Measurements from ENCODE around the gene NET1.

Gene NET1

GRCh38 chr10:5453749-5454489 is 41.6 kb downstream of the NET1 start:
- H3K4me3 ChIP-seq (IDR thresholded peaks at IDR 0.05; ENCODE audit: insufficient read depth, low read depth, low read length), result no peak overlapping the region
- no peak overlapping the region for H3K27ac ChIP-seq
- H3K79me2 ChIP-seq (ENCODE audit: insufficient read depth, low read depth), result peaks cover 16% of the 10 kb centered on the region; the same call in 1 of the 2 replicates
- H3K9ac ChIP-seq, result no peak overlapping the region
- no peaks in the 10 kb centered on the region for H4K20me1 ChIP-seq (ENCODE audit: insufficient read depth)
- no peak for TF ChIP-seq CTCF (conservative IDR thresholded peaks at IDR 0.05; ENCODE audit: low read depth, low read length)
- H3K4me2 ChIP-seq, result no peak overlapping the region
- H3K4me1 ChIP-seq (ENCODE audit: low read depth, poor library complexity, severe bottlenecking), result peaks cover under 1% of the 10 kb centered on the region
- H3K27me3 ChIP-seq (ENCODE audit: insufficient read depth, low read depth), result no peaks in the 10 kb centered on the region
- H3K36me3 ChIP-seq (ENCODE audit: insufficient read depth), result peaks cover 26% of the 10 kb centered on the region; the same call in 1 of the 2 replicates
- no peak overlapping the region for H2AFZ ChIP-seq (ENCODE audit: low read depth)

- Histone ChIP-seq H3K27me3 (ENCODE audit: insufficient read depth, low read depth) (no peaks in the 10 kb centered on the region), H3K4me1 (ENCODE audit: low read depth, poor library complexity, severe bottlenecking) (no peaks in the 10 kb centered on the region), H3K79me2 (ENCODE audit: insufficient read depth, low read depth) (no peaks in the 10 kb centered on the region), H3K4me3 (IDR thresholded peaks at IDR 0.05; ENCODE audit: insufficient read depth, low read depth, low read length) (no peak overlapping the region), H3K36me3 (ENCODE audit: insufficient read depth) (peaks cover 26% of the 10 kb centered on the region; the same call in 1 of the 2 replicates), H3K9ac (no peak overlapping the region), H3K27ac (no peak overlapping the region), H4K20me1 (ENCODE audit: insufficient read depth) (no peaks in the 10 kb centered on the region), H3K4me2 (no peak overlapping the region), H2AFZ (ENCODE audit: low read depth) (no peak overlapping the region)
- TF ChIP-seq CTCF (conservative IDR thresholded peaks at IDR 0.05; ENCODE audit: low read depth, low read length), result no peak
Observed at GRCh38 chr10:5456563-5456962, 44.2 kb downstream of the NET1 start.

- no peaks in the 10 kb centered on the region for H3K79me2 ChIP-seq (ENCODE audit: insufficient read depth, low read depth)
- H3K4me1 ChIP-seq (ENCODE audit: low read depth, poor library complexity, severe bottlenecking), result no peaks in the 10 kb centered on the region
- no peaks in the 10 kb centered on the region for H3K27me3 ChIP-seq (ENCODE audit: insufficient read depth, low read depth)
- no peak overlapping the region for H3K27ac ChIP-seq
- no peak for TF ChIP-seq CTCF (conservative IDR thresholded peaks at IDR 0.05; ENCODE audit: low read depth, low read length)
- no peak overlapping the region for H2AFZ ChIP-seq (ENCODE audit: low read depth)
- no peak overlapping the region for H3K4me2 ChIP-seq
- peaks cover 22% of the 10 kb centered on the region; the same call in 1 of the 2 replicates for H3K36me3 ChIP-seq (ENCODE audit: insufficient read depth)
- H3K9ac ChIP-seq, result no peak overlapping the region
- no peaks in the 10 kb centered on the region for H4K20me1 ChIP-seq (ENCODE audit: insufficient read depth)
- no peak overlapping the region for H3K4me3 ChIP-seq (IDR thresholded peaks at IDR 0.05; ENCODE audit: insufficient read depth, low read depth, low read length)
Observed at GRCh38 chr10:5457741-5458140, 45.4 kb downstream of the NET1 start.

GRCh38 chr10:5458425-5458824 is 46.1 kb downstream of the NET1 start:
- no peaks in the 10 kb centered on the region for H4K20me1 ChIP-seq (ENCODE audit: insufficient read depth)
- H3K4me1 ChIP-seq (ENCODE audit: low read depth, poor library complexity, severe bottlenecking), result no peaks in the 10 kb centered on the region
- no peaks in the 10 kb centered on the region for H3K79me2 ChIP-seq (ENCODE audit: insufficient read depth, low read depth)
- no peak overlapping the region for H3K9ac ChIP-seq
- H3K36me3 ChIP-seq (ENCODE audit: insufficient read depth), result peaks cover 18% of the 10 kb centered on the region; the same call in 1 of the 2 replicates
- no peak for TF ChIP-seq CTCF (conservative IDR thresholded peaks at IDR 0.05; ENCODE audit: low read depth, low read length)
- H3K4me2 ChIP-seq, result no peak overlapping the region
- H3K27me3 ChIP-seq (ENCODE audit: insufficient read depth, low read depth), result no peaks in the 10 kb centered on the region
- H3K4me3 ChIP-seq (IDR thresholded peaks at IDR 0.05; ENCODE audit: insufficient read depth, low read depth, low read length), result no peak overlapping the region
- no peak overlapping the region for H2AFZ ChIP-seq (ENCODE audit: low read depth)
- H3K27ac ChIP-seq, result no peak overlapping the region

Measured in KMS-11 (cell line).